Neural progenitor cell (in vitro differentiated cells): Measurements from ENCODE around the gene LRFN2.

Source experiments
- CTCF ChIP-seq: fragments of 200-600 bp; sonication (generic); IDR thresholded peaks from 2 replicates; pipeline ENCODE4 v1.5.1; 2017; ENCODE audit warnings: antibody characterized with exemption, mild to moderate bottlenecking
- EZH2 ChIP-seq: fragments of 200-600 bp; sonication (generic); IDR thresholded peaks from 2 replicates; pipeline ENCODE4 v1.6.1; 2017; ENCODE audit warnings: antibody characterized with exemption, mild to moderate bottlenecking, moderate library complexity

DNA sequence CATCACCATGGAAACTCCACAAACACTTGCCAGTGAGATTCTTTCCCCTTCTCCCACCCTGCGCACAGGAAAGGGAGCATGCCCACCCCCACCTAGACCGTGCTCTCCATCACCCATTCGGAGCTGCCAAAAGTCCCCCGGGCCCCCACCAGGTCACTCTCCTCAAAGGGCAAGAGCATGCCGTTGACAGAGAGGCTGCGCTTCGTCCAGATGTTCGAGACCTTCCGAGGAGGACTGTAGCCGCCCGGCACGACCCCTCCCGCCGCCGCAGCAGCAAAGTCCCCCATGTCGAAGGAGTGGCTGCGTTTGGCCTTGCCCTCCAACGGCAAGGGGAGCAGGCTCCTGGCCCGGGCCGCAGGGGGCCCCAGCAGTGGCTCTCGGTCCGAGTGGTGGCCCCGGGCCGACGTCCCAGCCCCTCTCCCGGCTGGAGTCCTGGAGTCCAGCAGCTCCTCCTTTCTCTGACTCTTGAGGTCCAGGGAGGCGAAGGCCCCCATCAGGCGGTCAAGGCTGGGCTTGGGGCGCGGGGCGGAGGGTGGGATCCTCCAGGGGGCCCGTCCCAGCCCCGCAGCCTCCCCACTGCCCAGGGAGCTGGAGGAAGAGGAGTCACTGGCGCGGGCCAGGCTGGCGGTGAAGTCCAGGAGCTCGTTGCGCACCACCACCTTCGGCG is 195.2 kb downstream of the LRFN2 start:
- TF ChIP-seq CTCF = no peak
- no peak for TF ChIP-seq EZH2
